CD14-positive monocyte (primary cell): ENCODE results near the gene COL4A2. TPM values are rescaled to one million over a fixed set of nuclear protein-coding genes. Genes with fewer than 3 reads are reported as not detected.

Source experiments
- DNase-seq, 3 donors: peaks; one replicate each; pipeline ENCODE4 v3.0.0-alpha.2; 2011 to 2022
- H2AFZ ChIP-seq: 2 replicates; pipeline ENCODE4 v1.6.0; 2012; ENCODE audit warnings: mild to moderate bottlenecking, low read depth, low read length, inconsistent platforms; ENCODE audit not compliant: insufficient read depth, poor library complexity, severe bottlenecking
- H3K27ac ChIP-seq, 2 donors: 1 replicate in 1 of 2; 2 replicates in 1 of 2; pipeline ENCODE4 v1.5.1; 2012 to 2013; ENCODE audit warnings: low read length in 2 of 2, control low read depth in 1 of 2, inconsistent platforms in 1 of 2, low read depth in 1 of 2, mild to moderate bottlenecking in 1 of 2
- H3K27me3 ChIP-seq, 2 donors: one replicate each; pipeline versions ENCODE4 v1.6.0 to v1.6.1; 2011 to 2013; ENCODE audit warnings: low read length in 2 of 2; ENCODE audit not compliant: control insufficient read depth in 2 of 2, insufficient read depth in 2 of 2
- H3K36me3 ChIP-seq, 2 donors: replicated peaks in 1 of 2; 1 replicate in 1 of 2; 2 replicates in 1 of 2; pipeline versions ENCODE4 v1.5.1 to v1.6.1; 2012 to 2013; ENCODE audit warnings: low read length in 2 of 2, control low read depth in 1 of 2, inconsistent platforms in 1 of 2, mild to moderate bottlenecking in 1 of 2; ENCODE audit not compliant: insufficient read depth in 2 of 2, control insufficient read depth in 1 of 2
- H3K4me1 ChIP-seq, 2 donors: 1 replicate in 1 of 2; 2 replicates in 1 of 2; pipeline versions ENCODE4 v1.5.1 to v1.6.1; 2012 to 2013; ENCODE audit warnings: low read length in 2 of 2, control low read depth in 1 of 2, inconsistent platforms in 1 of 2, mild to moderate bottlenecking in 1 of 2, moderate library complexity in 1 of 2; ENCODE audit not compliant: insufficient read depth in 2 of 2, control insufficient read depth in 1 of 2
- H3K4me2 ChIP-seq: replicated peaks from 2 replicates; pipeline ENCODE3; 2012; ENCODE audit warnings: low read length, moderate library complexity, mild to moderate bottlenecking; ENCODE audit not compliant: poor library complexity, severe bottlenecking; ENCODE audit errors: extremely low read depth
- H3K4me3 ChIP-seq, 3 experiments: fragments of 200-600 bp in 1 of 3; sonication (generic) in 1 of 3; replicated peaks in 1 of 3; 1 replicate in 2 of 3; 2 replicates in 1 of 3; pipeline ENCODE4 v1.5.1; 2011 to 2013; ENCODE audit warnings: low read length in 3 of 3, mild to moderate bottlenecking in 3 of 3, control low read depth in 2 of 3, low read depth in 2 of 3, inconsistent platforms in 1 of 3, moderate library complexity in 1 of 3
- H3K79me2 ChIP-seq: 2 replicates; pipeline ENCODE4 v1.6.0; 2012; ENCODE audit warnings: mild to moderate bottlenecking, control low read depth, inconsistent platforms, low read length, moderate library complexity; ENCODE audit not compliant: insufficient read depth
- H3K9ac ChIP-seq: 2 replicates; pipeline ENCODE4 v1.6.0; 2017; ENCODE audit warnings: low read length, mild to moderate bottlenecking; ENCODE audit not compliant: insufficient read depth, poor library complexity, severe bottlenecking
- H3K9me3 ChIP-seq, 2 donors: replicated peaks in 1 of 2; 1 replicate in 1 of 2; 2 replicates in 1 of 2; pipeline versions ENCODE4 v1.5.1 to v1.6.1; 2012 to 2013; ENCODE audit warnings: low read length in 2 of 2, control low read depth in 1 of 2; ENCODE audit not compliant: control insufficient read depth in 1 of 2, insufficient read depth in 1 of 2
- H4K20me1 ChIP-seq: 2 replicates; pipeline ENCODE4 v1.6.0; 2012; ENCODE audit warnings: mild to moderate bottlenecking, low read length, control low read depth, moderate library complexity; ENCODE audit not compliant: insufficient read depth
- H3K27ac Mint-ChIP-seq, 7 donors: one replicate each; pipeline ENCODE4 v1.8.0; 2020; ENCODE audit warnings: mild to moderate bottlenecking in 7 of 7, mixed read lengths in 7 of 7, moderate library complexity in 6 of 7, inconsistent platforms in 2 of 7
- H3K27me3 Mint-ChIP-seq, 3 donors: one replicate each; pipeline ENCODE4 v1.8.0; 2021 to 2022; ENCODE audit warnings: low read depth in 3 of 3, mild to moderate bottlenecking in 3 of 3, mixed read lengths in 3 of 3, moderate library complexity in 3 of 3, inconsistent platforms in 1 of 3
- H3K36me3 Mint-ChIP-seq, 2 donors: one replicate each; pipeline ENCODE4 v1.8.0; 2020; ENCODE audit warnings: mixed read lengths in 2 of 2, inconsistent platforms in 1 of 2, mild to moderate bottlenecking in 1 of 2
- H3K4me1 Mint-ChIP-seq: one replicate; pipeline ENCODE4 v1.8.0; 2020; ENCODE audit warnings: mild to moderate bottlenecking, mixed read lengths
- H3K4me3 Mint-ChIP-seq, 2 donors: one replicate each; pipeline ENCODE4 v1.8.0; 2020; ENCODE audit warnings: mild to moderate bottlenecking in 2 of 2, mixed read lengths in 2 of 2, moderate library complexity in 1 of 2
- H3K9me3 Mint-ChIP-seq, 7 donors: one replicate each; pipeline ENCODE4 v1.8.0; 2020 to 2022; ENCODE audit warnings: mixed read lengths in 7 of 7, mild to moderate bottlenecking in 6 of 7, moderate library complexity in 6 of 7, inconsistent platforms in 2 of 7
- WGBS: methylation state at CpG from one replicate; pipeline ENCODE4 v1.1.5; 2013; ENCODE audit warnings: missing lambda C conversion rate; ENCODE audit not compliant: insufficient coverage; 5-methylcytosine and 5-hydroxymethylcytosine counted together
- intact Hi-C, 2 donors: fragments of 100-400 bp; cut with micrococcal nuclease; formaldehyde crosslinking; loops; one replicate each; pipeline versions ENCODE4 v1.15.0 to v1.15.1; 2023
- polyA plus RNA-seq, 3 donors: library from polyadenylated mRNA; depleted of rRNA in 1 of 3; unstranded in 2 of 3; stranded (reverse) in 1 of 3; fragments of 300-500 nt in 2 of 3; fragments of >200 nt in 1 of 3; fragmentation: Illumina TruSeq in 2 of 3; gene quantifications; 1 replicate in 2 of 3; 2 replicates in 1 of 3; pipeline ENCODE4 v1.2.3, GENCODE V29; 2012 to 2021
- TF ChIP-seq, protein P1 (sequence below): fragments of 200-600 bp; IDR thresholded peaks from one replicate; pipeline ENCODE4 v1.8.0; 2022; ENCODE audit warnings: antibody characterized with exemption, mild to moderate bottlenecking

Gene COL4A2
- polyA plus RNA-seq, 3 donors, result not detected

DNA sequence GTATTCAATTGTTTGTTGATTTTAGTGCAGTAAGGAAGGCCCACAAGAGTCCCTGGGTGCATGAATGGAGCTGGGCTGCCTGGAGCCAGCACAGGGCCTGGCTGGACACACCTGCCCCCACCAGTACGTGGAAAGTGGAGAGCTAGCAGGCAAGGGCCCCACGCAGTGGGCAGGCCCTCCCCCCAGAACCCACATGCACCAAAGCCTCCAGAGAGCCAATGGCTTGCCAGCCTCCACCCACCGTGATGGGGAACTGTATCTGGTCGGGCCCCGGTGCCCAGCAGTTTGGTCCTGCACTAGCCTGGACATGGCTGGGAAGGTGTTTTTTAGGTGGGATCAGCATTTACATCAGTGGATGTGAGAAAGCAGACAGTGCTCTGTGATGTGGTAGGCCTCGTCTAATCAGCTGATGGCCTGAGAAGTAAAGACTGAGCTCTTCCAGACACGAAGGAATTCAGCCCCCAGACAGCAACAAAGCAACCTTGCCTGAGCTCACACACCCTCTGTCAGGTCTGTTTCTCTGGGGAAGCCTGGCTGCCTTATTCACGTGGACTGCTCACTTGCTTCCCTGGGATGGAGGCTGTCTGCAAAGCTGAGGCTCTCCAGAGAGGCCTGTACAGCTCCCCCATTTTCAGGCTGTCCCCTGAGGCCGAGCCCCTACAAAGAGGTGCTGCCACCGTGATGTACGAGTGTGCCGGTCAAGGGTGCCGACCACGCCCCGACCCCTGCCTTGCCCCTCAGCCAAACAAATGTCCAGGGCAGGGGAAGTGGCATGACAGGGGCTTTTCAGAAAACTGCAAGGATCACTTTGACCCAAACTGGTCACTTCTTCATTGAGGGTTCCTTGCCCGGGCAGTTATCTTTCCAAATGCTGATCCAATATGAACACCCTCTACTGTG is 226.9 kb downstream of the COL4A2 start:
- Histone ChIP-seq H2AFZ (no peak overlapping the region), H3K9me3 (no peaks in the 10 kb centered on the region), H3K27ac (no peak overlapping the region), H3K4me1 (peaks cover 86 to 93% of the 10 kb centered on the region in 2 donors), H3K27me3 (no peaks in the 10 kb centered on the region), H3K9ac (no peak overlapping the region), H3K4me2 (no peak overlapping the region), H3K79me2 (peaks cover 84% of the 10 kb centered on the region), H3K4me3 (no peak overlapping the region), H3K36me3 (no peaks in the 10 kb centered on the region), H4K20me1 (peaks cover 10% of the 10 kb centered on the region)
- Mint-ChIP-seq H3K27me3 (no peaks in the 10 kb centered on the region), H3K4me3 (peak overlapping the region in 1 of 2 donors; percentile 7), H3K4me1 (peaks cover 91% of the 10 kb centered on the region), H3K27ac (peak overlapping the region in 6 of 7 donors; percentile 52 to 74 (median 62)), H3K36me3 (peaks cover 31 to 45% of the 10 kb centered on the region in 2 donors), H3K9me3 (peaks cover 0 to 2% (median 0%) of the 10 kb centered on the region in 7 donors)
- 92% methylated on average over 11 of the region's 16 CpGs for WGBS
- DNase-seq, result no peak
- intact Hi-C loops, result no loop called here
- TF ChIP-seq, protein P1, sequence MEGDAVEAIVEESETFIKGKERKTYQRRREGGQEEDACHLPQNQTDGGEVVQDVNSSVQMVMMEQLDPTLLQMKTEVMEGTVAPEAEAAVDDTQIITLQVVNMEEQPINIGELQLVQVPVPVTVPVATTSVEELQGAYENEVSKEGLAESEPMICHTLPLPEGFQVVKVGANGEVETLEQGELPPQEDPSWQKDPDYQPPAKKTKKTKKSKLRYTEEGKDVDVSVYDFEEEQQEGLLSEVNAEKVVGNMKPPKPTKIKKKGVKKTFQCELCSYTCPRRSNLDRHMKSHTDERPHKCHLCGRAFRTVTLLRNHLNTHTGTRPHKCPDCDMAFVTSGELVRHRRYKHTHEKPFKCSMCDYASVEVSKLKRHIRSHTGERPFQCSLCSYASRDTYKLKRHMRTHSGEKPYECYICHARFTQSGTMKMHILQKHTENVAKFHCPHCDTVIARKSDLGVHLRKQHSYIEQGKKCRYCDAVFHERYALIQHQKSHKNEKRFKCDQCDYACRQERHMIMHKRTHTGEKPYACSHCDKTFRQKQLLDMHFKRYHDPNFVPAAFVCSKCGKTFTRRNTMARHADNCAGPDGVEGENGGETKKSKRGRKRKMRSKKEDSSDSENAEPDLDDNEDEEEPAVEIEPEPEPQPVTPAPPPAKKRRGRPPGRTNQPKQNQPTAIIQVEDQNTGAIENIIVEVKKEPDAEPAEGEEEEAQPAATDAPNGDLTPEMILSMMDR, result no peak

DNA sequence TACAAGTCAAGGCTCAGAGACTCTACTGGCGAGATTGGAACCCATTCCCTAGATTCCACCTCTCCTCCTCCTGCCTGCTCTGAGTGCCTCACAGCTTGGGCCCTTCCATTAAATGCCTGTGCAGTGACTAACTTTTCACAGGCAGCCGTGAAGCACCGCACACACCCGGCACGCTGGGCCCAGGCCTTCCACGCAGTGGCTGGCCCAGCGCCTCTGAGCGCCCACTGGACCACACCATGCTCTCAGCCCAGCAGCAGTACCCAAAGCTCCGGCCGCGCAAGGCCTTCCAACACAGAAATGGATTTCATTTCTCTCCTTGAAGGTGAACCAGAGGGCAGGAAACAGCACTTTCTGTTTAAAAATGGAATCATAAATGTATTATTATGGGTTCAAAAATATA is 228.4 kb downstream of the COL4A2 start:
- no peaks in the 10 kb centered on the region for H3K27me3 ChIP-seq
- peaks cover 86% of the 10 kb centered on the region for H3K4me1 Mint-ChIP-seq
- H3K4me3 ChIP-seq, result peak overlapping the region in 1 of 3 experiments; percentile 37
- H3K9ac ChIP-seq, result no peak overlapping the region
- peaks cover 33 to 50% of the 10 kb centered on the region in 2 donors for H3K36me3 Mint-ChIP-seq
- intact Hi-C loops, result loop anchor here in 1 of 2 donors (5.0 kb wide), 1 partner anchor 73 kb away; no protein-coding TSS in a partner anchor
- TF ChIP-seq, protein P1, result no peak
- H3K9me3 Mint-ChIP-seq, result peaks cover 0 to 2% (median 0%) of the 10 kb centered on the region in 7 donors
- peak overlapping the region; percentile 64 to 75 for H3K27ac ChIP-seq
- H3K4me2 ChIP-seq, result peak overlapping the region; percentile 51
- peaks cover 83% of the 10 kb centered on the region for H3K79me2 ChIP-seq
- peaks cover 79 to 85% of the 10 kb centered on the region in 2 donors for H3K4me1 ChIP-seq
- peaks cover 10% of the 10 kb centered on the region for H4K20me1 ChIP-seq
- DNase-seq, result no peak
- WGBS, result 91% methylated on average over 6 of the region's 11 CpGs
- no peaks in the 10 kb centered on the region for H3K36me3 ChIP-seq
- peak overlapping the region; percentile 89 to 97 (median 93) for H3K27ac Mint-ChIP-seq
- H3K9me3 ChIP-seq, result no peaks in the 10 kb centered on the region
- no peak overlapping the region for H2AFZ ChIP-seq
- no peaks in the 10 kb centered on the region for H3K27me3 Mint-ChIP-seq
- peak overlapping the region in 1 of 2 donors; percentile 11 for H3K4me3 Mint-ChIP-seq
